ENCODE results near the gene UBD.

UBD gene

GRCh38 chr6:29525311-29525639, 34.3 kb downstream of the UBD start:
- TF ChIP-seq CTCF (IDR thresholded peaks at IDR 0.05; ENCODE audit: borderline replicate concordance, control extremely low read depth, extremely low read depth, insufficient read depth, missing control alignments), result no peak
- no peak for DNase-seq (ENCODE audit: low spot score)
- in situ Hi-C loops (cut with MboI; ENCODE audit: low sequenced_read_pairs, unreplicated experiment), result no loop called here

- in situ Hi-C loops (cut with MboI; ENCODE audit: low sequenced_read_pairs, unreplicated experiment), result no loop called here
- DNase-seq (ENCODE audit: low spot score), result no peak
Measured at GRCh38 chr6:29524444-29525310, 34.9 kb downstream of the UBD start.

GRCh38 chr6:29524044-29524443, 35.5 kb downstream of the UBD start:
- in situ Hi-C loops (cut with MboI; ENCODE audit: low sequenced_read_pairs, unreplicated experiment), result no loop called here
- DNase-seq (ENCODE audit: low spot score), result no peak
- TF ChIP-seq CTCF (IDR thresholded peaks at IDR 0.05; ENCODE audit: borderline replicate concordance, control extremely low read depth, extremely low read depth, insufficient read depth, missing control alignments), result no peak

More at GRCh38 chr6:29524444-29525310, 34.9 kb downstream of the UBD start:
- no peak for TF ChIP-seq CTCF (IDR thresholded peaks at IDR 0.05; ENCODE audit: borderline replicate concordance, control extremely low read depth, extremely low read depth, insufficient read depth, missing control alignments)

GRCh38 chr6:29522227-29522626, 37.3 kb downstream of the UBD start:
- in situ Hi-C loops (cut with MboI; ENCODE audit: low sequenced_read_pairs, unreplicated experiment), result no loop called here

GRCh38 chr6:29521006-29521680, 38.4 kb downstream of the UBD start:
- no peak for DNase-seq (ENCODE audit: low spot score)
- no peak for TF ChIP-seq CTCF (IDR thresholded peaks at IDR 0.05; ENCODE audit: borderline replicate concordance, control extremely low read depth, extremely low read depth, insufficient read depth, missing control alignments)
- in situ Hi-C loops (cut with MboI; ENCODE audit: low sequenced_read_pairs, unreplicated experiment), result no loop called here

More at GRCh38 chr6:29522227-29522626, 37.3 kb downstream of the UBD start:
- no peak for TF ChIP-seq CTCF (IDR thresholded peaks at IDR 0.05; ENCODE audit: borderline replicate concordance, control extremely low read depth, extremely low read depth, insufficient read depth, missing control alignments)
- no peak for DNase-seq (ENCODE audit: low spot score)

- no peak for DNase-seq (ENCODE audit: low spot score)
- TF ChIP-seq CTCF (IDR thresholded peaks at IDR 0.05; ENCODE audit: borderline replicate concordance, control extremely low read depth, extremely low read depth, insufficient read depth, missing control alignments), result no peak
- in situ Hi-C loops (cut with MboI; ENCODE audit: low sequenced_read_pairs, unreplicated experiment), result no loop called here
Measured at GRCh38 chr6:29520232-29520631, 39.3 kb downstream of the UBD start.

Measured in GM13976 (cell line).